NCI-H524 treated with DMSO at 0.1 percent for 48 hours (cell line): ENCODE data around the gene PDIA5.

Experiments used
- DNase-seq: peaks from one replicate; lab custom pipeline; 2025; lab: John Stamatoyannopoulos, UW

The PDIA5 gene

GRCh38 chr3:123066896-123067688 is at the start of gene PDIA5:
Gene PDIA5, plus strand, starts transcription at chr3:123067025. Its CDS starts 140 bp downstream, at chr3:123067165.
- peak; percentile 85 for DNase-seq

GRCh38 chr3:123018683-123019082 is 48.1 kb upstream of the PDIA5 start:
- no peak for DNase-seq

GRCh38 chr3:123019161-123019560 is 47.7 kb upstream of the PDIA5 start:
- no peak for DNase-seq

GRCh38 chr3:123019591-123019990 is 47.2 kb upstream of the PDIA5 start:
- no peak for DNase-seq

GRCh38 chr3:123020709-123021108 is 46.1 kb upstream of the PDIA5 start:
- no peak for DNase-seq

GRCh38 chr3:123021388-123021787 is 45.4 kb upstream of the PDIA5 start:
- no peak for DNase-seq

GRCh38 chr3:123021996-123022510 is 44.8 kb upstream of the PDIA5 start:
- DNase-seq, result peak; percentile 94

- DNase-seq, result no peak
Observed at GRCh38 chr3:123024056-123024455, 42.8 kb upstream of the PDIA5 start.

- no peak for DNase-seq
Observed at GRCh38 chr3:123025642-123026521, 40.9 kb upstream of the PDIA5 start.

- DNase-seq, result no peak
Observed at GRCh38 chr3:123026565-123027291, 40.1 kb upstream of the PDIA5 start.

- DNase-seq, result no peak
Observed at GRCh38 chr3:123027292-123028232, 39.3 kb upstream of the PDIA5 start, which contains the start of gene SEMA5B. Gene SEMA5B, minus strand, starts transcription at chr3:123027763. Its CDS starts 66,500 bp downstream, at chr3:122961263.

GRCh38 chr3:123028233-123028828 is 38.5 kb upstream of the PDIA5 start:
- peak; percentile 72 for DNase-seq

GRCh38 chr3:123031051-123031450 is 35.8 kb upstream of the PDIA5 start:
- no peak for DNase-seq

- DNase-seq, result no peak
Observed at GRCh38 chr3:123032057-123032456, 34.8 kb upstream of the PDIA5 start.

GRCh38 chr3:123034120-123034519 is 32.7 kb upstream of the PDIA5 start:
- DNase-seq, result no peak

- DNase-seq, result no peak
Observed at GRCh38 chr3:123034996-123035395, 31.8 kb upstream of the PDIA5 start.

GRCh38 chr3:123036352-123037014 is 30.3 kb upstream of the PDIA5 start:
- peak; percentile 86 for DNase-seq

- DNase-seq, result no peak
Observed at GRCh38 chr3:123037015-123037375, 29.8 kb upstream of the PDIA5 start.

GRCh38 chr3:123038751-123039150 is 28.1 kb upstream of the PDIA5 start:
- DNase-seq, result no peak

GRCh38 chr3:123039178-123039577 is 27.6 kb upstream of the PDIA5 start:
- no peak for DNase-seq
